DOHH2 (cell line): ENCODE results near the gene NR1H2.

ENCODE experiments used
- CTCF ChIP-seq: fragments of 200-600 bp; sonication (generic); IDR thresholded peaks from one replicate; pipeline ENCODE4 v1.5.1; 2014; ENCODE audit warnings: antibody characterized with exemption, mild to moderate bottlenecking, low read depth, low read length; ENCODE audit not compliant: poor library complexity, severe bottlenecking
- EZH2phosphoT487 ChIP-seq: fragments of 200-600 bp; sonication (generic); IDR thresholded peaks from 2 replicates; pipeline ENCODE4 v1.6.1; 2017; ENCODE audit warnings: borderline replicate concordance, mild to moderate bottlenecking, antibody characterized with exemption, low read length, moderate library complexity, mixed read lengths

- TF ChIP-seq CTCF (no peak), EZH2phosphoT487 (no peak)
Observed at GRCh38 chr19:50422397-50423278, 46.4 kb downstream of the NR1H2 start.
